Skin of body (tissue), 3 donors: ENCODE measurements around the gene TRMT5. TPM values are rescaled to one million over a fixed set of nuclear protein-coding genes. Genes with fewer than 3 reads are reported as not detected.

Experiments
- DNase-seq: peaks from one replicate; lab custom pipeline; 2025; lab: John Stamatoyannopoulos, UW
- small RNA-seq: library from RNA; depleted of rRNA; stranded (forward); fragments of <200 nt; gene quantifications from one replicate; pipeline ENCODE3, GENCODE V24; 2014; ENCODE audit warnings: low replicate concordance
- total RNA-seq: library from RNA; depleted of rRNA; stranded (reverse); fragments of >200 nt; gene quantifications from one replicate; pipeline ENCODE4 v1.2.3, GENCODE V29; 2014

TRMT5 gene
- total RNA-seq, 1 donor from 2014 or later = 13.8 TPM

GRCh38 chr14:60964904-60965303 is 16.0 kb downstream of the TRMT5 start:
- DNase-seq = no peak

GRCh38 chr14:60963761-60964160 is 17.1 kb downstream of the TRMT5 start:
- no peak for DNase-seq

- no peak for DNase-seq
These were observed 22.7 kb downstream of the TRMT5 start for GRCh38 chr14:60958146-60958545.

DNA sequence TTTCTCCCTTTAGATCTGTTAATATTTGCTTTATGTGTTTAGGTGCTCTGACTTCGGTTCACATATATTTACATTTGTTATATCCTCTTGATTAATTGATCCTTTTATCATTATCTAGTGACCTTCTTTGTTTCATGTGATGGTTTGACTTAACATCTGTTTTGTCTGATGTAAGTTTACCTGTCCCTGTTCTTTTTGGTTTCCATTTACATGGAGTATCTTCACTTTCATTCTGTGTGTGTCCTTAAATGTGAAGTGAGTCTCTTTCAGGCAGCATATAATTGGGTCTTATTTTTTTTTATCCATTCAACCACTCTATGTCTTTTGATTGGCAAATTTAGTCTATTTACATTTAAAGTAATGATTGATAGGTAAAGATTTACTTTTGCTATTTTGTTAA is 24.2 kb downstream of the TRMT5 start:
- no peak for DNase-seq

DNA sequence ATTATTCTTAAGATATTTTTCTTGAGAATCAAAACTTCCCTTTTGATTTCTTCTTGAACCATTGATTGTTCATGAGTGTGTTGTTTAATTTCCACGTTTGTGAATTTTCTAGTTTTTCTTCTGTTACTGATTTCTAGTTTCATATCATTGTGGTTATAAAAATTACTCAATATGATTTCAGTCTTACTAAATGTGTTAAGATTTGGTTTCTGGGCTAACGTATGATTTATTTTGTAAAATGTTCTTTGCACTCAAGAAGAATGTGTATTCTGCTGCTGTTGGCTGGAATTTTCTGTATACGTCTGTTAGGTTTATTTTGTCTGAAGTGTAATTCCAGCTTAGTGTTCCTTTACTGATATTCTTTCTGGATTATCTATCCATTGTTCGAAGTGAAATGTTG is 24.7 kb downstream of the TRMT5 start:
- no peak for DNase-seq

DNA sequence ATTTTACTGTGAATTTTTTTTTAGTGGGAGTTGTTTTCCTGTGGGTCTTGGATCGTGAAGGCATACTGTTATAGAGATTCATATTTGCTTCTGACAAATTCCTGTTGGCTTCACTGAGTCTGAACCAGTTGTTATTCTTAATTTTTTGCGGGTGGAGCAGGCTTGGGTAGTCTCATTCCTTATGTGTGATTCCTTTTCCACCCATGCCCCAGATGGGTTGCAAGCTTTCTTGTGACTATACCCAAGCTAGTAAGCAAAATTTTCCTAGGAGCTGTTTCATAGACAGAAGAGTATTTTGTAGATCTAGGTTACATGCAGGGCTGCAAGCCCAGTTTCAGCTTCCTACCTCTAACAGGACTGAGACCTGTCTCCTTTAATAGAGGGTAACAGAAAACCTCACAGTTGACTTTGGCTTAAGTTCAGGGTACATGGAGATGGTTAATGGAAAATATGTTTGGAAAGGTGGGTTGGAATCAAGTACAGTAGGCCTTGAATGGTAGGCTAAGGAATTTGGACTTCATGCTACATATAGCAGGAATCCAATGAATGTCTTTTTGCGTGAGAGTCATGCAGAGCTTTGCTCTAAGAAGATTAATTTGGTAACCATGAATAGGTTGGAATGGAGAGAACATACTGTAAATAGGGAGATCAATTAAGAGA is 29.0 kb downstream of the TRMT5 start:
- DNase-seq = no peak

- DNase-seq = no peak
These were observed 34.1 kb downstream of the TRMT5 start for GRCh38 chr14:60946773-60947172.

DNA sequence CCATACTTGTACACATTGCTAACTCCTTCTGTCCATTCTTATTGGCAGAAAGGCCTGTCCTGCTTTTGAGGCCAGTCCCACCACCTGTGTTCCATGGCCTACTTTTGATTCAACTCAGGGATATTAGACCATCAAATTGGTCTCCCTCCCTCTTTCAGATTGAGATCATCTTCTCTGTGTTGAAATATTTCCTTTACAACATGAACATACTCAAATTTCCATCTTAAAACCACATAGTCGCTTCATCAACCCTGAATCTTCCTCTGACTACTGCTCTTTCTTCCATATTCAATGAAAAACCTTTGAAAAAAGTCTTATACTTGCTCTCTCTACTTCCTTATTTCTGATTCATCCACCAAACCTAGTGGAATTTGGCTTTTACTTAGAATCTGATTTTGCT is 34.9 kb downstream of the TRMT5 start:
- DNase-seq = no peak

GRCh38 chr14:60944204-60944603 is 36.7 kb downstream of the TRMT5 start:
- DNase-seq = no peak

- DNase-seq = no peak
These were observed 37.2 kb downstream of the TRMT5 start for GRCh38 chr14:60943637-60944032.

DNA sequence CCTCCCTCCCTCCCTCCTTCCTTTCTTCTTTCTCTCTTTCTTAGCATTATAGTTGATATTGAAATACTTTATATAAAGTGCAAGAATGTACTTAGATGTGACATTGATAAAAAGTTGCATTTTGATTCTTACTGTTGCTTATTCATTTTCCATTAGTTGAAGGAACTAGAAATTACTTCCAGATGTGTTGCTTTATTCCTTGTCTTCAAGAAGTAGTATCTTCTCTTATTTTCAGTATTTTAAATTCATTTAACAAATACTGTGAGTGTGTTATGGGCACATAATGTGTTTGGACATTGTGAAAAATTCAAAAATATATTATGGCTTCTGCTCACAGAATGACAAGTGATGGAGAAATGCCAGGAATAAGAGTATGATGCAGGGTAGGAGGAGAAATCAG is 45.6 kb downstream of the TRMT5 start:
- peak; percentile 9 for DNase-seq

DNA sequence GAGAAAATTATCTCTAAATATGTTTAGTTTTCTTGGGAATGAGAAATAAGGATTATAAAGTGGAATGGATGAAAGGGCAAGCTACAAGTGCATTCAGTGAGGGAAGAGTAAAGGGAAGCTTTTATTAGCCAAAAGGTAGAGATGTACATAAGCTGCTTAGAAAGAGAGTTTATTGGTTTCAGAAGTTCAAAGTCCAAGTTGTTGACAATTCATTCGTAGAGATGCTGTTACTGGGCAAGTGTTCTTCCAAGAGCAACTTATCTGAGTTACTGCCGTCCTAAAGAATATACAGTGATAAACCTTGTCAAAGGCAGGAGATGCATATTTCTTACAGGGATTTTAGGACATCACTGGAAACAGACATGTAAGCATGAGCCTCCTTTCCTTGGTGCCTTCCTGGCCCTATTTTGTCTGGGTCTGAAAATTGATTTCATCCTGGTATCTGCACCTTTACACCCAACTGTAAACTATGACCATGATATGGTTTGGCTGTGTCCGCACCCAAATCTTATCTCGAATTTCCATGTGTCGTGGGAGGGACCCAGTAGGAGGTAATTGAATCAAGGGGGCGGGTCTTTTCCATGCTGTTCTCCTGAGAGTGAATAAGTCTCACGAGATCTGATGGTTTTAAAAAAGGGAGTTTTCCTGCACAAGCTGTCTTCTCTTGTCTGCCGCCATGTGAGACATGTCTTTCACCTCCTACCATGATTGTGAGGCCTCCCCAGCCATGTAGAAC is 46.8 kb downstream of the TRMT5 start:
- no peak for DNase-seq

GRCh38 chr14:60931218-60931617 is 49.7 kb downstream of the TRMT5 start:
- DNase-seq = peak; percentile 3

- DNase-seq = no peak
These were observed 54.9 kb downstream of the TRMT5 start for GRCh38 chr14:60926002-60926401.

- DNase-seq = no peak
These were observed 55.6 kb downstream of the TRMT5 start for GRCh38 chr14:60925286-60925685.

GRCh38 chr14:60922050-60922449 is 58.8 kb downstream of the TRMT5 start:
- no peak for DNase-seq

Small RNA genes within 50 kb of the gene (small RNA-seq; reads per million reads assigned to genes)
- gene RNU6-398P = not detected

Other genes starting within 250 kb of the TRMT5 start
- gene MNAT1, start 246.3 kb downstream of the TRMT5 start, total RNA-seq = 53.3 TPM
- 36.3 TPM for gene SLC38A6, start 166 bp upstream of the TRMT5 start, total RNA-seq